GOT3 (cell line): Measurements from ENCODE around the gene POU2F3.

Experiments used
- DNase-seq: peaks from one replicate; lab custom pipeline; 2025; ENCODE audit warnings: mixed read lengths; lab: John Stamatoyannopoulos, UW

POU2F3 gene

GRCh38 chr11:120284272-120284671 is 44.3 kb downstream of the POU2F3 start:
- DNase-seq, result no peak

GRCh38 chr11:120285256-120285655 is 45.3 kb downstream of the POU2F3 start:
- no peak for DNase-seq

GRCh38 chr11:120288021-120288420 is 48.1 kb downstream of the POU2F3 start:
- no peak for DNase-seq

- no peak for DNase-seq
Measured at GRCh38 chr11:120289426-120289825, 49.5 kb downstream of the POU2F3 start.

- no peak for DNase-seq
Measured at GRCh38 chr11:120290956-120291355, 51.0 kb downstream of the POU2F3 start.

GRCh38 chr11:120293038-120293800 is 53.3 kb downstream of the POU2F3 start:
- no peak for DNase-seq

GRCh38 chr11:120294096-120294495 is 54.2 kb downstream of the POU2F3 start:
- no peak for DNase-seq

GRCh38 chr11:120295099-120295498 is 55.2 kb downstream of the POU2F3 start:
- DNase-seq, result no peak

GRCh38 chr11:120296554-120296953 is 56.6 kb downstream of the POU2F3 start:
- no peak for DNase-seq

- no peak for DNase-seq
Measured at GRCh38 chr11:120298461-120298860, 58.5 kb downstream of the POU2F3 start.

GRCh38 chr11:120302001-120302805 is 62.3 kb downstream of the POU2F3 start:
- DNase-seq, result no peak

- DNase-seq, result no peak
Measured at GRCh38 chr11:120303004-120303637, 63.2 kb downstream of the POU2F3 start.

- DNase-seq, result no peak
Measured at GRCh38 chr11:120304526-120304925, 64.6 kb downstream of the POU2F3 start.

- DNase-seq, result no peak
Measured at GRCh38 chr11:120305286-120305685, 65.3 kb downstream of the POU2F3 start.

GRCh38 chr11:120306519-120307242 is 66.7 kb downstream of the POU2F3 start:
- peak; percentile 48 for DNase-seq

GRCh38 chr11:120307476-120307875 is 67.5 kb downstream of the POU2F3 start:
- no peak for DNase-seq

- no peak for DNase-seq
Measured at GRCh38 chr11:120308081-120308480, 68.1 kb downstream of the POU2F3 start.

- no peak for DNase-seq
Measured at GRCh38 chr11:120310870-120311269, 70.9 kb downstream of the POU2F3 start.

- no peak for DNase-seq
Measured at GRCh38 chr11:120314861-120315260, 74.9 kb downstream of the POU2F3 start.

GRCh38 chr11:120316880-120317688 is 77.1 kb downstream of the POU2F3 start:
- DNase-seq, result no peak
